AML-193 (cell line): ENCODE results near the gene CNIH2.
"Not testable (repeated sequence)": the region's sequence is repeated elsewhere in the genome, so short reads cannot be mapped to it uniquely, and the experiment has no call there.

Experiments
- DNase-seq, 2 experiments: peaks; one replicate each; lab custom pipeline; 2025; lab: John Stamatoyannopoulos, UW

CNIH2 gene

GRCh38 chr11:66277471-66278362 lies at the start of gene CNIH2:
TSS of gene CNIH2 (plus strand) at chr11:66278175. CDS start at chr11:66278457, 282 bp downstream.
- no peak for DNase-seq

DNA sequence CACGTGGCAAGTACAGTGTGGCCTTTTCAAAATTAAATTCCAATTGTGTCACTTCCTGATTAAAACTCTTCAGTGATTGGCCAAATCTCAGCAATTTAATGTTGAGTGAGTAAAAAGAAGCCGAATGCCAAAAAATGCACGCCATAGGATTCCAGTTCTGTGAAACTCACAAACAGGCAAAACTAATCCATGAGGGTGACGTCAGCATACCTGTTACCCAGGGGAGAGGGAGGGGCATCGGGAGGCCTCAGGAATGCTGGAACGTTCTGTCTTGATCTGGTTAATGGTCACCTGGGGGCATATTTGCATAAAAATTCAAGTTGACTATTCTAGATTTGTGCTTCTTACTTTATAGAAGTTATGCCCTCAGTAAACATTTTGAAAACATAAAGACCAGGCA lies 49.5 kb upstream of the CNIH2 start:
- DNase-seq: no peak

DNA sequence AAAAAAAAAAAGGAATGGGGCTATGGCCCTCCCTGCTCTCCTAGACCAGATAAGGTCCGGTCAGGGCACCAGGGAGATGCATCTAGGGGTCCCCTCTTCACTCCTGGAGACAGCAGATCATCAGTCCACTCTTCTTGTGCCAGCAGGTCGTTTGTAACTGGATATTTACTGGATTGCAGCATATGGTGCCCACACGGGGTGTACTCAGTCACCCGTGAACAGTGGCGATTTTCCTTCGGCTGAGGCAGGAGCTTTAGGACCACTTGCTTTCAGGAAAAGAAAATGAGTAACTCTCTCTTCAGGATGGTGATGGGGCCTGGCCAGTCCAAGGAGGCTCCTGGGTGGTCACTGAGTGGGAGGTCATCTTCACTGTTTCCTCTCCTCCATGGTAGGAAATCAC lies 47.8 kb upstream of the CNIH2 start:
- no peak for DNase-seq

DNA sequence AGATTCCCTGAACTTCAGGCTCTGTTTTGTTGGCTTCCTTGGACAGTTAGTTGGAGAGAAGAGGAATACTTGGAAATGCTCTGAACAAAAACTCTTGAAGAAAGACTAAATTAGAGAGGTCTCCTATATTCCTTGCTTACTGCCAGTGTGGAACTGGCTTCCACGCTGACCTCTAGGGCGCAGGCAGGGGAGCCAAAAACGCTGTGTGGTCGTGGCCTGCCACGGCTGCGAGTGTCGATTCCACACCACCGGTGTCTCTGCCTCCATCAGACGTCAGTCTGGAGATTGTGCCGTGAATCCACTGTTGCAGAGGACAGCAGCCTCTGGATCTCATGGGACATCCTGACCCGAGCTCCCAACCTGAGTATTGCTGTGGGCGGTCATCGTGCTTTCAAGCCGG lies 47.0 kb upstream of the CNIH2 start:
- no peak for DNase-seq

DNA sequence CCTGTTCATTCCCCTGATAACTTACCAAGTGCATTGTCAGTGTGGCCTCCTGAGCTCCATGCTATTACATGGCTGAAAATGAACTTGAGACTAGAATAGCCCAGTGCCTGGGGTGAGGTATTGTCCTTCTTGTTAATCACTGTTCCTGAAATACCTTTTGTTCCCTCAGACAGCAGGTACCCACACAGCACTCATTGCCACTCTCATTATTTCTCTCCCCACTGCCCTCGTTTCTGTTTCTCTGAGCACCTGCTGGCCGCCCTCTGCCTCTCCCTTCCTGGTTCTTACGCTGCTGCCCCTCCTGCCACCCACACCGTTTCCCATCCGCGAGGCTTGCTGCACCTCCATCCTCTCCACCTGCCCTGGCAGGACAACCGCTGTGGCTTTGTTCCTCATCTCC lies 46.4 kb upstream of the CNIH2 start:
- DNase-seq: no peak

GRCh38 chr11:66232769-66233168 lies 45.2 kb upstream of the CNIH2 start:
- DNase-seq: no peak

DNA sequence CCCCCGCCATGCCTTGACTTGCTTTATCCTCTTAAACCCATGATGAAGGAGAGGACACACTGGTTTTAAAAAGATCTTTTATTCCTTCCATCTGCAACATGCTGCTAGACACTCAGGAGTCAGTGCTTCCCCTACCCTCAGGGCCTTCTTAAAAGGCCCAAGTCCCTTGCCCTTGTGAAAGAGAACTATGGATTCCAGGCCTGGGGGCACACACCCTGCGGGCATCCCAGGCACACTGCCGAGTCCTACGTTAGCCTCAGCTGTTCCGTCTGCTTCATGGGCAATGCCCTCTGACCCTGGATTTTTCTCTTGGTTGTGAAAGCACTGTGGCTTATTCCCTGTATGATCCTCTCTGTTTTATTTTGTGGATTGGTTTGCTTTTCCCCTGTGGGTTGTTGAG lies 44.7 kb upstream of the CNIH2 start:
- no peak for DNase-seq

DNA sequence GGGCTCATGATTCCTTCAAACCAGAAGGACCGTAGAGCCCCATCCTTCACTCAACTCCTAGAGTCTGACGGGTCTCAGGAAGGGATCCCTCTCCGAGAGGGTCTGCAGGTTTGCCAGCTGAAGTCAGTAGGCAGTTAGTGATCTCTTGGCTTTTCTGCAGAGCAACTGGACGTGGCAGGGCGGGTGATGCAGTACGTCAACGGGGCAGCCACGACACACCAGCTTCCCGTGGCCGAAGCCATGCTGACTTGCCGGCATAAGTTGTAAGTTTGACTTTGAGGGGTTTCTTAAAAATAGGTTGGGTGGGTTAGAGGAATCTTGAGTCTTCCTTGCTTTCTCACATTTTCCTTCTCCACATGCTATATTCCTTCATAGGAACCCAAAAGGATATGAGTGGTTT lies 42.8 kb upstream of the CNIH2 start:
- DNase-seq: no peak

DNA sequence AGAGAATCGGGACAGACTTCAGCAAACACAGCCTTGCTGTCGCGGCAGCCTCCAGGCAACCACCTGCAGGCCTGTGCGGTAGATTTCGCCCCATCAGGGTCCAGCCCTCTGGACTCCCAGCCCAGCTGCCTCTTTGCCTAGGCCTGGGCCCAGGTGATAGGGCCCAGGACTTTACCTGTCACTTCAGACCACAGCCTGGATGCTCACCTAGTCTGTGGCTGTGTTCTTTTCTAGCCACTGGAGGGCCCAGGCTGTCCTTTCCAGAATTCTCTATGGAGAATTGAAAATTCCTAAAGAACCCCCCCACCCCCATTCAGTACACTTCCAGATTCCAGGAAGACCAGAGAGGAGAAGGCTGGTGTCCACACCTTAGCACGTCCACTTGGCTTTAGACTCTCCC lies 40.1 kb upstream of the CNIH2 start:
- DNase-seq: no peak

DNA sequence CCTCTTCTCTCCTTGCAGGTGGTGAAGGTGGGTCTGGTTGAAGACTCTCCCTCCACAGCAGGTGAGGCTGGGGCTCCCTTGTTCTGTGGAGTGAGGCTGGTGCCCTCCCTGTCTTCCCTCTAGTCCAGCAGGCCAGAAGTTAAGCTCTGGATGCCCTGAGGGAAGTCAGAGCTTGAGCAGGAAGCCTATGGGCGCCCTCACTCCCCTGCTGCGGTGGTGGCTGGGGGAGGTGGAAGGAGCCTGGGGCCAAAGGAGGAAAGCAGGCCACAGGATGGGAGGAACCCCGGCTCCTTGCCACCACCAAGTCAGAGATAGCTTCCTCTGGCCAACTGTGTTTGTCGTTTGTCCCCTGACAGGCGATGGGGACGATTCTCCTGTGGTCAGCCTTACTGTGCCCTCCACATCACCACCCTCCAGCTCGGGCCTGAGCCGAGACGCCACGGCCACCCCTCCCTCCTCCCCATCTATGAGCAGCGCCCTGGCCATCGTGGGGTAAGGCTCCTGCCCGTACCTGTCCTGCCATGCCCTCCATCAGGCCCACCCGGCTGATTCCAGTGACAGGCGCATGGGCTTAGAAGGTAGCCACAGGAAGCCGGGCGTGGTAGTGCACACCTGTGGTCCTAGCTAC lies 39.1 kb upstream of the CNIH2 start:
- no peak for DNase-seq

GRCh38 chr11:66239511-66239910 lies 38.5 kb upstream of the CNIH2 start:
- DNase-seq: no peak

GRCh38 chr11:66239998-66240780 lies 37.8 kb upstream of the CNIH2 start:
- no peak for DNase-seq

- DNase-seq: no peak
Observed at GRCh38 chr11:66240781-66241136, 37.2 kb upstream of the CNIH2 start.

- DNase-seq: no peak
Observed at GRCh38 chr11:66242095-66242765, 35.7 kb upstream of the CNIH2 start.

- no peak for DNase-seq
Observed at GRCh38 chr11:66243782-66244535, 34.0 kb upstream of the CNIH2 start.

GRCh38 chr11:66247295-66247694 lies 30.7 kb upstream of the CNIH2 start:
- DNase-seq: no peak

GRCh38 chr11:66247801-66248200 lies 30.2 kb upstream of the CNIH2 start:
- no peak for DNase-seq

GRCh38 chr11:66248903-66249302 lies 29.1 kb upstream of the CNIH2 start:
- DNase-seq: no peak

- DNase-seq: no peak
Observed at GRCh38 chr11:66251809-66252208, 26.2 kb upstream of the CNIH2 start.

GRCh38 chr11:66253081-66253480 lies 24.9 kb upstream of the CNIH2 start:
- DNase-seq: not testable (repeated sequence)

- no peak for DNase-seq
Observed at GRCh38 chr11:66258473-66258893, 19.5 kb upstream of the CNIH2 start.
